ENCODE results near the gene NAP1L2. TPM values are rescaled to one million over a fixed set of nuclear protein-coding genes. Genes with fewer than 3 reads are reported as not detected.
A peak's percentile ranks its signal among the peaks of the same experiment; 100 is the strongest.
"Not testable (repeated sequence)": the region's sequence is repeated elsewhere in the genome, so short reads cannot be mapped to it uniquely, and the experiment has no call there.

The NAP1L2 gene
- total RNA-seq: 1 to 10 TPM; 1.9 to 2.0 TPM

DNA sequence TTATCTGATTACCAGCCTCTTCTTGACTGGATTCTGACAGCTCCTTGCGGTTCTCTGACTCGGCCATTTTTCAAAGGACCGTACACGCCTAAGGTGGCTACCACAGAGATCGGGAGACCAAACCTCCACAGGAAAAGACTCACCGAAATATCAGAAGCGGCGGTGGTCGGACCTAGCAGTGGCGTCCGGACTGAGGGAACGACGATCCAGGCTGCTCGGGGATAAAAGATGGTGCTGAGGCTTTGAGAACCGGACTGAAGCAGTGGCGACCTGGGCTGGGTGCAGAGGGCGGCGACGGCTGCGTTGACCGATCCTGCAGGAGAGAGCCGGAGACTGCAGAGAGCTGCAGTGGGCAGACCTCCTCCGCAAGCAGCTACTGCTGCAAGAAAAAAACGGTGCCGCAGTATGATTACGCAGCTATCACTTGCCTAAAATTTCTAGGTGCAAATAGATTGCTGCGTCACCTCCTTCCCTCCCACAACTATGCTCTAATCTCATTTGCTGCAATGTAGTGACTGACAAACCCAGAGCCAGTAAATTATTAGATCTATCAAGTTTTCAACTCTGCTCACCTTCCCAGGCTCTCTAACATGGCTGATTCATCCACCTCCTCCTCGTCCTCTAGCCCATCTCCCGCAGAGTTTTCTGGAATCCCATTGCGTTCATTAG lies at the start of gene NAP1L2:
Gene NAP1L2, minus strand, starts transcription at position 426 of the 669 bp plus-strand sequence. Its CDS starts 359 bp downstream, at position 67.
- Mint-ChIP-seq H3K4me3 (peak within 1 kb of the TSS; percentile 84 to 94), H3K4me1 (ENCODE audit: low read depth) (peaks cover 11% of the 10 kb centered on the region), H3K9me3 (no peaks in the 10 kb centered on the region), H3K27me3 (ENCODE audit: low read depth) (peaks cover 24% of the 10 kb centered on the region), H3K27ac (peak within 1 kb of the TSS; percentile 92), H3K36me3 (ENCODE audit: insufficient read depth in 2 of 2) (peaks cover 0 to 1% of the 10 kb centered on the region in 2 donors)
- ATAC-seq (replicated peaks in 1 of 2) (peak; percentile 89 to 90), DNase-seq (peak; percentile 29 to 36)

GRCh38 chrX:73262991-73263390 lies 48.3 kb upstream of the NAP1L2 start:
- ATAC-seq (replicated peaks in 1 of 2): no peak
- Mint-ChIP-seq H3K27ac (no peak overlapping the region), H3K36me3 (ENCODE audit: insufficient read depth in 2 of 2) (no peaks in the 10 kb centered on the region), H3K27me3 (ENCODE audit: low read depth) (peaks cover 25% of the 10 kb centered on the region), H3K4me3 (no peak overlapping the region), H3K4me1 (ENCODE audit: low read depth) (no peaks in the 10 kb centered on the region), H3K9me3 (no peaks in the 10 kb centered on the region)
- DNase-seq: no peak

- ATAC-seq (replicated peaks in 1 of 2): no peak
- Mint-ChIP-seq H3K4me1 (ENCODE audit: low read depth) (no peaks in the 10 kb centered on the region), H3K27ac (no peak overlapping the region), H3K27me3 (ENCODE audit: low read depth) (peaks cover 32% of the 10 kb centered on the region), H3K9me3 (no peaks in the 10 kb centered on the region), H3K36me3 (ENCODE audit: insufficient read depth in 2 of 2) (no peaks in the 10 kb centered on the region), H3K4me3 (no peak overlapping the region)
- no peak for DNase-seq
These were observed 24.6 kb upstream of the NAP1L2 start for GRCh38 chrX:73239242-73239641.

DNA sequence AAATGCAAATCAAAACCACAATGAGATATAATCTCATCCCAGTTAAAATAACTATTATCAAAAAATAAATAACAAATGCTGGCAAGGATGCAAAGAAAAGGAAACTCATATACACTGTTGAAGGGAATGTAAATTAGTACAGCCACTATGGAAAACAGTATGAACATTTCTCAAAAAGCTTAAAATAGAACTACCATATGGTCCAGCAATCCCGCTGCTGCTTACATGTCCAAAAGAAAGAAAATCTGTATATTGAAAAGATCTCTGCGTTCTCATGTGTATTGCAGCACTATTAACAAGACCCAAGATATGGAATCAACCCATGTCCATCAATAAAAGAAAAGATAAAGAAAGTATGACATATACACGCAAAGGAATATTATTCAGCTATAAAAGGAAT lies 3.0 kb upstream of the NAP1L2 start:
- Mint-ChIP-seq H3K4me3 (no peak overlapping the region), H3K4me1 (ENCODE audit: low read depth) (peaks cover 11% of the 10 kb centered on the region), H3K27me3 (ENCODE audit: low read depth) (peaks cover 34% of the 10 kb centered on the region), H3K36me3 (ENCODE audit: insufficient read depth in 2 of 2) (peaks cover 0 to 1% of the 10 kb centered on the region in 2 donors), H3K27ac (no peak overlapping the region), H3K9me3 (no peaks in the 10 kb centered on the region)
- no peak for ATAC-seq (replicated peaks in 1 of 2)
- DNase-seq: no peak

- Mint-ChIP-seq H3K4me1 (ENCODE audit: low read depth) (peaks cover 11% of the 10 kb centered on the region), H3K36me3 (ENCODE audit: insufficient read depth in 2 of 2) (peaks cover 0 to 1% of the 10 kb centered on the region in 2 donors), H3K4me3 (peak overlapping the region; percentile 84 to 94), H3K9me3 (no peaks in the 10 kb centered on the region), H3K27me3 (ENCODE audit: low read depth) (peaks cover 24% of the 10 kb centered on the region), H3K27ac (peak overlapping the region; percentile 92)
- ATAC-seq (replicated peaks in 1 of 2) (no peak), DNase-seq (no peak)
These were observed 595 bp upstream of the NAP1L2 start for GRCh38 chrX:73215246-73215645.

DNA sequence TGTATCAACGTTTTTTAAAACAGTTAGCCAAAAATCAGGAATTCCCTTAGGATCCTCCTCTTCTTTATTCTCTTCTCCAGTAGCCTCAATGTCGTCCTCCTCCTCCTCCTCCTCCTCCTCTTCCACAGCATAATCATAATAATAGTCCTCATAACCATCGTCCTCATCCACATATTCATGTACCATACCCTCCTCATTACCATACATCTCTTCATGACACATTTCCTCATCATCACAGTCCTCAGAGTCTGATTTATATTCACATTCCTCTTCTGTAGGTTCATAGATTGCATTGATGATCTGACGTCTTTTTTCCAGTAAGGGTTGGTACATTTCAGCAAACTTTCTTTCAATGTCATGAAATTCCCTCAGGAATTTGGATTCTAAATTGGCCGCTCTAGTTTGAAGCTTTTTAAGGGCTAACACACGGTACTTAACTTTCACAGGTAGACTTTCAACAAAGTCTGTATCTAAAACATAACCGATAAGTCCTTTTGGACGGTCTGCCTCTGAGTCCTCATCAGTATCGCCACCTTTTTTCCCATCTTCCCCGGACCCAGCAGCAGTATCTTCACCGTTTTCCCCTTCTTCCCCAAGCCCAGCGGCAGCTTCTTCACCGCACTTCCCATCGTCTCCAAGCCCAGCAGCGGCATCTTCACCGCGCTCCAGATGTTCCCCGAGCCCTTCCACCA lies 771 bp downstream of the NAP1L2 start:
- Mint-ChIP-seq H3K9me3 (no peaks in the 10 kb centered on the region), H3K4me3 (peak overlapping the region; percentile 84 to 94), H3K27ac (peak overlapping the region; percentile 92), H3K27me3 (ENCODE audit: low read depth) (peaks cover 24% of the 10 kb centered on the region), H3K36me3 (ENCODE audit: insufficient read depth in 2 of 2) (peaks cover 0 to 1% of the 10 kb centered on the region in 2 donors), H3K4me1 (ENCODE audit: low read depth) (peaks cover 11% of the 10 kb centered on the region)
- DNase-seq (no peak), ATAC-seq (replicated peaks in 1 of 2) (peak; percentile 40 to 54)

GRCh38 chrX:73206366-73206765 lies 8.3 kb downstream of the NAP1L2 start:
- no peaks in the 10 kb centered on the region for H3K9me3 Mint-ChIP-seq
- no peak for ATAC-seq (replicated peaks in 1 of 2)
- DNase-seq: no peak
- H3K36me3 Mint-ChIP-seq (ENCODE audit: insufficient read depth in 2 of 2): no peaks in the 10 kb centered on the region
- H3K27me3 Mint-ChIP-seq (ENCODE audit: low read depth): peaks cover 35% of the 10 kb centered on the region
- H3K27ac Mint-ChIP-seq: no peak overlapping the region
- no peak overlapping the region for H3K4me3 Mint-ChIP-seq
- no peaks in the 10 kb centered on the region for H3K4me1 Mint-ChIP-seq (ENCODE audit: low read depth)

DNA sequence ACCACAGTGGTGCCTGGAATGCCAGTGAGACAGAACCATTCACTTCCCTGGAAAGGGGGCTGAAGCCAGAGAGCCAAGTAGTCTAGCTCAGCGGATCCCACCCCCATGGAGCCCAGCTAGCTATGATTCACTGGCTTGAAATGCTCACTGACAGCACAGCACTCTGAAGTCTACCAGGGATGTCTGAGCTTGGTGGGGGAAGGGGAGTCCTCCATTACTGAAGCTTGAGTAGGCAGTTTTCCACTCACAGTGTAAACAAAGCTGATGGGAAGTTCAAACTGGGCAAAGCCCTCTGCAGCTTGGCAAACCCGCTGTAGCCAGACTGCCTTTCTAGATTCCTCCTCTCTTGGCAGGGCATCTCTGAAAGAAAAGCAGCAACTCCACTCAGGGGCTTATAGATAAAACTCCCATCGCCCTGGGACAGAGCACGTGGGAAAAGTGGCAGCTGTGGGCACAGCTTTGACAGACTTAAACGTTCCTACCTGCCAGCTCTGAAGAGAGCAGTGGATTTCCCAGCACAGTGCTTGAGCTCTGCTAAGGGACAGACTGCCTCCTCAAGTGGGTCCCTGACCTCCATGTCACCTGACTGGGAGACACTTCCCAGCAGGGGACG lies 32.0 kb downstream of the NAP1L2 start:
- H3K27me3 Mint-ChIP-seq (ENCODE audit: low read depth): peaks cover 12% of the 10 kb centered on the region
- H3K36me3 Mint-ChIP-seq (ENCODE audit: insufficient read depth in 2 of 2): peaks cover under 1 to 3% of the 10 kb centered on the region in 2 donors
- peaks cover 1 to 2% of the 10 kb centered on the region in 2 donors for H3K9me3 Mint-ChIP-seq
- no peak for DNase-seq
- no peak overlapping the region for H3K4me3 Mint-ChIP-seq
- no peak for ATAC-seq (replicated peaks in 1 of 2)
- no peaks in the 10 kb centered on the region for H3K4me1 Mint-ChIP-seq (ENCODE audit: low read depth)
- no peak overlapping the region for H3K27ac Mint-ChIP-seq

GRCh38 chrX:73168945-73169344 lies 45.7 kb downstream of the NAP1L2 start:
- not testable (repeated sequence) for H3K9me3 Mint-ChIP-seq; H3K4me1 Mint-ChIP-seq (ENCODE audit: low read depth); H3K36me3 Mint-ChIP-seq (ENCODE audit: insufficient read depth in 2 of 2); H3K4me3 Mint-ChIP-seq; DNase-seq; ATAC-seq (replicated peaks in 1 of 2); H3K27ac Mint-ChIP-seq
- H3K27me3 Mint-ChIP-seq (ENCODE audit: low read depth): peaks cover 16% of the 10 kb centered on the region

Other genes starting within 250 kb of the NAP1L2 start
- not detected for gene PABPC1L2B, start 211.9 kb downstream of the NAP1L2 start, total RNA-seq
- gene PABPC1L2A, start 135.3 kb downstream of the NAP1L2 start, total RNA-seq: not detected
- not detected for gene CDX4, start 232.2 kb upstream of the NAP1L2 start, total RNA-seq